Measurements from ENCODE around the gene TIPARP. TPM values are rescaled to one million over a fixed set of nuclear protein-coding genes. Genes with fewer than 3 reads are reported as not detected.

The TIPARP gene, protein sequence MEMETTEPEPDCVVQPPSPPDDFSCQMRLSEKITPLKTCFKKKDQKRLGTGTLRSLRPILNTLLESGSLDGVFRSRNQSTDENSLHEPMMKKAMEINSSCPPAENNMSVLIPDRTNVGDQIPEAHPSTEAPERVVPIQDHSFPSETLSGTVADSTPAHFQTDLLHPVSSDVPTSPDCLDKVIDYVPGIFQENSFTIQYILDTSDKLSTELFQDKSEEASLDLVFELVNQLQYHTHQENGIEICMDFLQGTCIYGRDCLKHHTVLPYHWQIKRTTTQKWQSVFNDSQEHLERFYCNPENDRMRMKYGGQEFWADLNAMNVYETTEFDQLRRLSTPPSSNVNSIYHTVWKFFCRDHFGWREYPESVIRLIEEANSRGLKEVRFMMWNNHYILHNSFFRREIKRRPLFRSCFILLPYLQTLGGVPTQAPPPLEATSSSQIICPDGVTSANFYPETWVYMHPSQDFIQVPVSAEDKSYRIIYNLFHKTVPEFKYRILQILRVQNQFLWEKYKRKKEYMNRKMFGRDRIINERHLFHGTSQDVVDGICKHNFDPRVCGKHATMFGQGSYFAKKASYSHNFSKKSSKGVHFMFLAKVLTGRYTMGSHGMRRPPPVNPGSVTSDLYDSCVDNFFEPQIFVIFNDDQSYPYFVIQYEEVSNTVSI
- total RNA-seq (2022; extraction: Qiagen RNA extraction; ENCODE audit: low read depth): 27.7 to 49.3 TPM (median 29.8 TPM) in 5 replicates

DNA sequence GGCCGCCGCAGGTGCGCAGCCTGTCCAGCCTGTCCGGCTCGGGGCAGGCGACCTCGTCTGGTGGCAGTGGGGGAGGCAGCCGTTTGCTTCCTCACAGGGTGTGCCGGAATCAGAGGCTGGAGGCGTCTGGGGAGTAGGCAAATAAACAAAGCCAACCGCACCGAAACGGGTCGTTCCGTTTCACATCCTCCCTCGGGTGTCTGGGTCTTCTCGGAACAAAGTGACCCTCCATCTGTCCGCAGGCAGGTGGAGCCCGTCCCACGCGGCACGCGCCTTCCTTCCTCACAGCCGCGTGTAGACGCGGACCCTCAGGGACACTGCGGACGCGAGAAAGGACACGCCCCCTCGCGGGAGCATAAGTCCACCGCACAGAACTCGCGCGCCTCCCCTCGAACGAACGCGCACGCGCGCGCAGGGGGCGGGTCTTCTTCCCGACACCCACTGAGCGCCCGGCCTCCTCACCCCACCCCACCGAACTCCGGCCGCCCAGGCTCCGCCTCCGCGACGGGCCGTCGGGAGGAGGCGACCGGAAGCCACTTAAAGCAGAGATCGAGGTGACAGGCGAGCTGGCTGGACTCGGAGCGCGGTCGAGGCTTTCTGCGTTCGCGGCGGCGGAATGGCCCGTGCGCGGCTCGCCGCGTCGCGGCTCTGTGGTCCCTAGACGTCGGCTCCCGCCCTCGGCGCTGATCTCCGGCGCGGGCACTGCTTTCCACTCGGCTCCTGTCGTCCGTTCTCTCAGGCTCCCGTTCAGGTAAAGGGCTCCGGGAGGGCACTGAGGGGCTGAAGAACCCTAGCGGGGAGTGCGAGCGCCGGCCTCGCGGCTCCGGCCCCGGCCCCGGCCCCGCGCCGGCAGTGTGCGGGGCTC lies at the start of gene TIPARP:
TIPARP (plus strand) TSS at position 545 of the 865 bp plus-strand sequence. CDS start 3,108 bp downstream, outside the sequence.

Other genes starting within 250 kb of the TIPARP start
- gene SSR3, start 119.5 kb upstream of the TIPARP start, total RNA-seq (2022; extraction: Qiagen RNA extraction; ENCODE audit: low read depth): 157 to 194 TPM (median 189 TPM) in 5 replicates
- gene LEKR1, start 151.8 kb downstream of the TIPARP start, total RNA-seq (2022; extraction: Qiagen RNA extraction; ENCODE audit: low read depth): 0.36 to 1.0 TPM (median 0.51 TPM) in 5 replicates